Activated naive CD8-positive, alpha-beta T cell (primary cell): ENCODE results near the gene CRABP2.

Source experiments
- H3K27ac Mint-ChIP-seq: one replicate; pipeline ENCODE4 v1.8.0; 2021; ENCODE audit warnings: mixed read lengths
- H3K27me3 Mint-ChIP-seq: one replicate; pipeline ENCODE4 v1.8.0; 2021; ENCODE audit warnings: mixed read lengths
- H3K36me3 Mint-ChIP-seq: one replicate; pipeline ENCODE4 v1.8.0; 2021; ENCODE audit warnings: mixed read lengths
- H3K4me1 Mint-ChIP-seq: one replicate; pipeline ENCODE4 v1.8.0; 2021; ENCODE audit warnings: low read depth, mixed read lengths
- H3K4me3 Mint-ChIP-seq: one replicate; pipeline ENCODE4 v1.8.0; 2021; ENCODE audit warnings: mild to moderate bottlenecking, mixed read lengths
- H3K9me3 Mint-ChIP-seq: one replicate; pipeline ENCODE4 v1.8.0; 2021; ENCODE audit warnings: low read depth, mixed read lengths

The CRABP2 gene

DNA sequence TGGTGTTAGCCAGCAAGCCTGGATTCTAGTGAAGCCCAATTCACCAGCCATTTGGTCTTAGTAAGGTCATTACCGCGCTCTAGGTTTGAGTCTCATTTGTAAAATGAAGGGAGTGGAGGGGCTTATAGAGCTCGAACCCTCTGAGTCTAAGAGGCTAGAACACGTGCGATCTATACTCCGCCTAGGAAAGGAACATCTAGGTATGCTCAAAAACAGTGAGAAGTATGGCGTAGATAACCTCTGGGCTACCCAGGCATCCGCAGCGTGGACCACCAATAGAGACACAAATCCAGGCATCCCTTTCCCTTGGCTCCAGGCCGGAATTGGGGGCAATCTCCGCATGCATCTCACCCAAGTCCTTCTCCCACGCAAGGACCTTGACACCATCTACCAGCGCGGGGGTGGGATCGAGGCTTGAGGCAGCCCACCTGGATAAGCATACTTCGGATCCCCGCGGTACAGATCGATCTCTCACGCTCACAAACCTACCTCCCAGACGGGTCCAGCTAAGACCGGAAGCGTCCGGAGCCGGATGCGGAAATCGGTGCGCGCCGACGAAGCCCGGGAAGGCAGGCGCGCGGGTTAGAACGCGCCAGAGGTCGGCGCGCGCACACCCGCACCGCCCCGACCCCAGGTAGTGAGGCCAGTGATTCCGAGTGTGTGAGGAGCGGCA is 22.7 kb upstream of the CRABP2 start, which contains the start of gene METTL25B:
METTL25B (plus strand) TSS at position 544 of the 673 bp plus-strand sequence. CDS start 636 bp downstream, outside the sequence.
- Mint-ChIP-seq H3K4me1 (peaks cover 39% of the 10 kb centered on the region), H3K4me3 (no peak within 1 kb of the TSS), H3K36me3 (peaks cover 11% of the 10 kb centered on the region), H3K27ac (peak within 1 kb of the TSS; percentile 99), H3K9me3 (no peaks in the 10 kb centered on the region), H3K27me3 (no peaks in the 10 kb centered on the region)

DNA sequence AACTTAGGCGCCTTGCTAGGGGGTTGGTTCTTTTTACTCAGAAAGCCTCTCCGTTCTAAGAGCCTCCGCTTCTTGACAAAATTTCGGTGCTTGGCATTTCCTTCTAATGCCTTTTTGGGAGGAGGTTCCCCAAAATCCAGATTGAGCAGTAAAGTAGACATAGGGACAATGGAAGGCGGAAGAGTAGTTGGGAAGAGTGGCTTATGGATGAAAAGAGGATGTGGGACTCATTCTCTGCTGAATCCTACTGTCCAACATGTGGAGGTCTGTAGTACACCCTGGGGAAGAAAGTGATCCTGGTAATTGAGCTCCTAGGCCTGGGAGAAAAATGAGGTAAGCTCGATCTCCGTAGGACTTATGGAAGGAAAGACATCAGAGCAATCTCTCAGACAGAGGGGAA is 22.1 kb upstream of the CRABP2 start:
- peak overlapping the region; percentile 99 for H3K27ac Mint-ChIP-seq
- H3K9me3 Mint-ChIP-seq = no peaks in the 10 kb centered on the region

GRCh38 chr1:156726549-156727226 is 21.3 kb upstream of the CRABP2 start:
- H3K27me3 Mint-ChIP-seq = no peaks in the 10 kb centered on the region
- peaks cover 39% of the 10 kb centered on the region for H3K4me1 Mint-ChIP-seq
- H3K9me3 Mint-ChIP-seq = no peaks in the 10 kb centered on the region
- H3K27ac Mint-ChIP-seq = no peak overlapping the region
- H3K4me3 Mint-ChIP-seq = no peak overlapping the region
- peaks cover 9% of the 10 kb centered on the region for H3K36me3 Mint-ChIP-seq

More for the DNA sequence above, 22.1 kb upstream of the CRABP2 start:
- Mint-ChIP-seq H3K27me3 (no peaks in the 10 kb centered on the region), H3K36me3 (peaks cover 9% of the 10 kb centered on the region), H3K4me3 (no peak overlapping the region), H3K4me1 (peaks cover 39% of the 10 kb centered on the region)

DNA sequence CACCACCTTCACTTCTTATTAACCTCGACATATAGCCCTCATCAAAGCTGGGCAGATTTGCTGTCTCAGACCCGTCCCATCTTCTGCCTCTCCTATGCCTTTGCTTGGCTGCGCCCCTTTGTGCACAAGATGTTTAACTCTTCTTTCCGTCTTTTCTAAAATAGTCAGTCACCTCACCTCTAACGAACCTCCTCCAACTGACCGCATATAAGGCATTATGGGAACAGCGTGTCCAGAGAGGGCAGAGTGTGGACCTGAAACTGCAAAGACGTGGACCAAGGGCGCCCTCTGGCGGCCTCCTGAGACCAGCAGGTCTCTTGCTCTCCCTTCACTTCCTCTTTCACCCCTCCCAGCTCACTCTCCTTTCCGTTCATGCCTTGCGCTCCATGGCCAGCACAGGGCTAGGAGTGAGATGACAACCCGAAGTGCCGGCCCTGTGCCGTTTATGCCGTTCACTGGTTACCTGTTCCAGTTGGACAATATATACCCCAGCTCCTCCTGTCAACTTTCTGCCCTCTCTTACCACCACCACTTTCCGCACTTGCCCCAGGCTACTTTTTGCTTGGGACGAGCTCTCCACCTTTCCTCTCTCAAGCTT is 20.4 kb upstream of the CRABP2 start:
- Mint-ChIP-seq H3K27me3 (no peaks in the 10 kb centered on the region), H3K9me3 (no peaks in the 10 kb centered on the region), H3K4me3 (no peak overlapping the region), H3K4me1 (peaks cover 38% of the 10 kb centered on the region), H3K27ac (no peak overlapping the region), H3K36me3 (peaks cover 9% of the 10 kb centered on the region)

- Mint-ChIP-seq H3K36me3 (peaks cover 9% of the 10 kb centered on the region), H3K9me3 (no peaks in the 10 kb centered on the region), H3K4me3 (no peak overlapping the region), H3K4me1 (peaks cover 20% of the 10 kb centered on the region), H3K27me3 (no peaks in the 10 kb centered on the region), H3K27ac (no peak overlapping the region)
Observed at GRCh38 chr1:156721535-156721934, 16.2 kb upstream of the CRABP2 start.

GRCh38 chr1:156721131-156721530 is 15.7 kb upstream of the CRABP2 start:
- Mint-ChIP-seq H3K27ac (no peak overlapping the region), H3K27me3 (no peaks in the 10 kb centered on the region), H3K9me3 (no peaks in the 10 kb centered on the region), H3K4me1 (peaks cover 20% of the 10 kb centered on the region), H3K4me3 (no peak overlapping the region), H3K36me3 (peaks cover 9% of the 10 kb centered on the region)

- Mint-ChIP-seq H3K9me3 (no peaks in the 10 kb centered on the region), H3K27me3 (no peaks in the 10 kb centered on the region), H3K27ac (no peak overlapping the region), H3K4me3 (no peak overlapping the region), H3K36me3 (peaks cover 10% of the 10 kb centered on the region), H3K4me1 (peaks cover 2% of the 10 kb centered on the region)
Observed at GRCh38 chr1:156717351-156717750, 12.0 kb upstream of the CRABP2 start.

DNA sequence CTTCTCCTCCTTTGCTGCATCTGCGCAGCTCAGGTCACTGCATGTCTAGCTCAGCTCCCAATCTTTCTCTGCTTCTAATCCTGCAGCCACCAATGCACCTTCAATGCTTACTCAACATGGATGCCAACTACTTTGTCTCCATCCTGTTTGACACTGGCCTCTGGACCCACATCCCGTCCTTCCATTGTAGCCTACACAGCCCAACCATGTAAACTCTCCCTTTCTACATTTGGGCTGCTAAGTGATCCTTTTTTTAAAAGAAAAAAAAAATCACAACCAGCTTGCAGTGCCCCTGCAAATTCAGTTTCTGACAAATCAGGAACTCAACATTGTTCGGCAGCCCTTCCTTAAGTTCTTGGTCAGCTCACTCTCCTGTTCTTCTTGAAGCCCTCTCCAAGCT is 9.4 kb upstream of the CRABP2 start:
- H3K27me3 Mint-ChIP-seq = no peaks in the 10 kb centered on the region
- no peak overlapping the region for H3K4me3 Mint-ChIP-seq
- peaks cover 10% of the 10 kb centered on the region for H3K36me3 Mint-ChIP-seq
- H3K27ac Mint-ChIP-seq = no peak overlapping the region
- H3K9me3 Mint-ChIP-seq = no peaks in the 10 kb centered on the region
- peaks cover under 1% of the 10 kb centered on the region for H3K4me1 Mint-ChIP-seq

DNA sequence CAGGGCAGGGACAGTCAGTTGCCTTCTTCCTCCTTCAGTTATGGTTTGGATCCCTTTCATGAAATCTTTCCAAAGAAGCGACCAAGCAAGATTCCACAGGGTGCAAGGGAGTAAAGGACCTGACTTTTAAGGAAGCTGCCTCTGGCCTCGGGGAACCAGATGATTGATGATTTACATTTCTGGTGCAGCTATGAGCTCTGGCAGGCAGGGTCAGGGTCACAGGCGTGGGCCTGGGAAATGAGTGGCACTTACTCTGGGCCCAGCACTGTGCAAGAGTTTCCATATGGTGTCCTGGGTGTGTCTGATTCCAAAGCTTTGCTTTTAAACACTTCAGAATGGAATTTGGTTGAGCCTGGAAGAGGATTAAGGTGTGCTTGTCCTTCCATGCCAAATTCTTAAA is 7.2 kb upstream of the CRABP2 start:
- Mint-ChIP-seq H3K27me3 (no peaks in the 10 kb centered on the region), H3K9me3 (no peaks in the 10 kb centered on the region), H3K36me3 (peaks cover 10% of the 10 kb centered on the region), H3K27ac (no peak overlapping the region), H3K4me3 (no peak overlapping the region), H3K4me1 (peaks cover under 1% of the 10 kb centered on the region)

DNA sequence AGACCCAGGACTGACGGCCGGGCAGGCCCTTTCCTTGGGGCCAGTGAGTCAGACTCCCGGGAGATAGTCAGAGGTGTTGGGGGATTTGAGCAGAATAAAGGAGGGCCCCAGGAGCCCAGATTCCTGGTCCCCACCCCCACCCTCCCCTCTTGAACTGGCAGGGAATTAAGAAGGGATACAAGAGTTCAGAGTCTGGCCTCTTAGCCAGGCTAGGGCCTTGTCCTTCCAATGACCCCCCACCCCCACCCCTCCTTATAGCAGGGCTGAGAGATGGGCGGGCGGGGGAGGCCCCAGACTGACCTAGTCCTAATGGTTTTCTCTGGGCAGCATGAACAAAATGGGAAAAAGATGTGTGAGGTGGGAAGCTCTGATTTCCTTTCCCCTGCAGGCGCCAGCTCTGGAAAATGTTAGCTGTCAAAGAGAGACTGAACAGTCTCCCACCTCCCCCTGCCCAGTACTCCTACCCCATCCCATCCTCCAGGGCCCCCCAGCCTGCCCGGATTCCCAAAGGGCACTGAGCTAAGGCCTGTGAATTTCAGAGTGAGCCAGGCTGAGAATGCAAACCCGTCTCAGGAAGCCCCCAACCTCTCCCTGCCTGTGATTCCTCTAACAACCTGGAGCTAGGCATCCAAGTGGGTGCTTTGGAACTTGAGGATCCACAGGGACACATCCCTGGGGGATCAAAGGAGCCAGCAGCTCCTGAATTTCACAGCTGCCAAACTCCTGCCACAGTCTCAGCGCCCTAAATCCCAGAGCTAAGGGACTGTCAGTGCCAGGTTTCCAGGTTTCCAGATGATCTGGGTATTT is 5.8 kb upstream of the CRABP2 start:
- H3K9me3 Mint-ChIP-seq = no peaks in the 10 kb centered on the region
- H3K36me3 Mint-ChIP-seq = peaks cover 10% of the 10 kb centered on the region
- H3K4me3 Mint-ChIP-seq = no peak overlapping the region
- no peaks in the 10 kb centered on the region for H3K27me3 Mint-ChIP-seq
- peaks cover 10% of the 10 kb centered on the region for H3K4me1 Mint-ChIP-seq
- no peak overlapping the region for H3K27ac Mint-ChIP-seq

GRCh38 chr1:156709757-156710489 is 4.5 kb upstream of the CRABP2 start:
- Mint-ChIP-seq H3K4me1 (peaks cover 20% of the 10 kb centered on the region), H3K9me3 (no peaks in the 10 kb centered on the region), H3K4me3 (no peak overlapping the region), H3K27ac (no peak overlapping the region), H3K36me3 (peaks cover 3% of the 10 kb centered on the region), H3K27me3 (no peaks in the 10 kb centered on the region)

DNA sequence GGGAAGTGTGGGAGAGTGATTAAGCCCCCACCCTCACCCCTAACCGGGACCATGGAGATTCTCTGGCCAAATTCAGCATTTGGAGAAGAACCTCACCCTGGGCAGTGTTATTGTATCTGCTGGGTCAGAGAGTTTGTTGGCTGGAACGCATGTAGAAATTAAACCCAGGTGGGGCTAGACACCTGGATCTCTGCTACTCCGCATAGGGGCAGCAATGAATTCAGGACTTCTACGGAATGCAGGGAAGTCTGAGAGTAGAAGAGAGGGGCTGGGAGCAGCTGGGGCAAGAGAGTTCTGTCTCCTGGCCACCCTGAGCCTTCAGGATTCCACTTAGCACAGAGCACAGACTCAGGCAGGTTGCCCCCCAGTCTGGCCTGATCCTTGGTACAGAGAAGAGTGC is 3.6 kb upstream of the CRABP2 start:
- Mint-ChIP-seq H3K4me3 (no peak overlapping the region), H3K27ac (no peak overlapping the region), H3K9me3 (no peaks in the 10 kb centered on the region), H3K4me1 (peaks cover 25% of the 10 kb centered on the region), H3K36me3 (no peaks in the 10 kb centered on the region), H3K27me3 (no peaks in the 10 kb centered on the region)

GRCh38 chr1:156708218-156708661 is 2.9 kb upstream of the CRABP2 start:
- Mint-ChIP-seq H3K4me1 (peaks cover 25% of the 10 kb centered on the region), H3K9me3 (no peaks in the 10 kb centered on the region), H3K36me3 (no peaks in the 10 kb centered on the region), H3K27me3 (no peaks in the 10 kb centered on the region), H3K4me3 (no peak overlapping the region), H3K27ac (peak overlapping the region; percentile 50)
